ENCODE results near the gene FAM81A.

Gene FAM81A

DNA sequence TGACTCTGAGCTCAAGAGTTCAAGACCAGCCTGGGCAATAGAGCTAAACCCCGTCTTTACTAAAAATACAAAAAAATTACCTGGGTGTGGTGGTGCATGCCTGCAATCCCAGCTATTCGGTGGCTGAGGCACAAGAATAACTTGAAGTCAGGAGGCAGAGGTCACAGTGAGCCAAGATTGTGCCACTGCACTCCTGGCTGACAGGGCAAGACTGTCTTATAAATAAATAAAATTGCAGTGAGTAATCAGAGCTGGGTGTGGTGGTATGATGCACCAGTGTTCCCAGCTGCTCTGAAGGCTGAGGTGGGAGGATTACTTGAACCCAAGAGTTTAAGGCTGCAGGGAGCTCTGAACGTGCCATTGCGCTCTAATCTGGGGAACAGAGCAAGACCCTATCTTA, 117.7 kb downstream of the FAM81A start:
- DNase-seq: no peak
- in situ Hi-C loops (cut with HindIII; ENCODE audit: low pct_ligation_motif_present, low pct_unique_long_range_greater_than_20kb, low sequenced_read_pairs): no loop called here

- in situ Hi-C loops (cut with HindIII; ENCODE audit: low pct_ligation_motif_present, low pct_unique_long_range_greater_than_20kb, low sequenced_read_pairs): no loop called here
- no peak for DNase-seq
Measured at GRCh38 chr15:59556380-59556779, 118.4 kb downstream of the FAM81A start.

- DNase-seq: no peak
- in situ Hi-C loops (cut with HindIII; ENCODE audit: low pct_ligation_motif_present, low pct_unique_long_range_greater_than_20kb, low sequenced_read_pairs): no loop called here
Measured at GRCh38 chr15:59557581-59557980, 119.6 kb downstream of the FAM81A start.

GRCh38 chr15:59558851-59559250, 120.9 kb downstream of the FAM81A start:
- DNase-seq: no peak

GRCh38 chr15:59561547-59561946, 123.6 kb downstream of the FAM81A start:
- DNase-seq: no peak
- in situ Hi-C loops (cut with HindIII; ENCODE audit: low pct_ligation_motif_present, low pct_unique_long_range_greater_than_20kb, low sequenced_read_pairs): no loop called here

More at GRCh38 chr15:59558851-59559250, 120.9 kb downstream of the FAM81A start:
- in situ Hi-C loops (cut with HindIII; ENCODE audit: low pct_ligation_motif_present, low pct_unique_long_range_greater_than_20kb, low sequenced_read_pairs): no loop called here

DNA sequence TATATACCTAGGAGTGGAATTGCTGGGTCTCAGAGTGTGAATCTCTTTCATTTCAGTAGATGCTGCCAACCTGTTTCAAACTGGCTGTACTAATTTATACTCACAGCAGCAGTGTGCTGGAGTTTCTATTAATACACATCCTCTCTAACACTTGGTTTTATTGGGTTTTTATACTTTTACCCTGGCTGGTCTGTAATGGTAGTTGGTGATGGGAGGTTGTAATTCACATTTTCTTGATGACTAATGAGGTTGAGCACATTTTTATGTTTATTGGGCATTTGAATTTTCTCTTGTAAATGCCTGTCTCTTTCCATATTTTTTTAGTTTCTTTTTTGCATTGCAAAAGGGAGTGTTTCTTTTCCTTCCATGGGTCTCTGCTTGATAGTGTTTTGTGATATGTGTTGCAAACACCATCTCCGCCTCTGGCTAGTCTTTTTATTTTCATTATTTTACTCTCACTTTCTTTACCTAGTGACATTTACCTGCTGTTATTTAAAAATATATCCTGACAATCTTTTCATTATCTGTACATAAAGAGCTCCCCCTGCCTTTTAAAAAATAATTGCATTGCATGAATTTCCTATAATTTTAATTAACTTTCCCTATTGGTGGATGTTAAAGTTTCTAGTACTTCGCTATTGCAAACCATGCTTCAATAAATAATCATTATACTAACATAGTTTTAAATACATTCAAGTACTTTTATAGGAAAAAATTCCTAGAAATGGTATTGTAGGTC, 124.6 kb downstream of the FAM81A start:
- DNase-seq: no peak
- in situ Hi-C loops (cut with HindIII; ENCODE audit: low pct_ligation_motif_present, low pct_unique_long_range_greater_than_20kb, low sequenced_read_pairs): no loop called here

- no peak for DNase-seq
- in situ Hi-C loops (cut with HindIII; ENCODE audit: low pct_ligation_motif_present, low pct_unique_long_range_greater_than_20kb, low sequenced_read_pairs): no loop called here
Measured at GRCh38 chr15:59565299-59565698, 127.3 kb downstream of the FAM81A start.

- in situ Hi-C loops (cut with HindIII; ENCODE audit: low pct_ligation_motif_present, low pct_unique_long_range_greater_than_20kb, low sequenced_read_pairs): no loop called here
- DNase-seq: no peak
Measured at GRCh38 chr15:59567324-59567723, 129.3 kb downstream of the FAM81A start.

GRCh38 chr15:59569477-59569876, 131.5 kb downstream of the FAM81A start:
- no peak for DNase-seq
- in situ Hi-C loops (cut with HindIII; ENCODE audit: low pct_ligation_motif_present, low pct_unique_long_range_greater_than_20kb, low sequenced_read_pairs): no loop called here

DNA sequence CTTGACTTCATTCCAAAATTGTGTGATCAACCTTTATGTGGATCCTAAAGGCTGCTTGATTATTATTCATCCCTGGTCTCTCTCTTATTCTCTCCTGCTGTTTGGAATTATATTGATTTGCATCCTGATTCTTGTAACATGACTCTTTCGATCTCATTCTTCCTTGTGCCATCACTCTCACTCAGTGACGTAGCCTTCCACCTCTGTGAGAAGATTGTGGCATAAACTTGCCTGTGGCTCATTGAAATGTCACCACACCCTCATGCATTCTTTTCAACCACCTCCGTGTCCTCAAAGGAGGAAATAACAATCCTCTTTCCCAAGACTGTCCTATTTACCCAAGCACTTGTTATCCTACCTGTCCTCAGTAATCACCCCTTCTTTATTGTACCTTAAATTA, 132.3 kb downstream of the FAM81A start:
- no peak for DNase-seq
- in situ Hi-C loops (cut with HindIII; ENCODE audit: low pct_ligation_motif_present, low pct_unique_long_range_greater_than_20kb, low sequenced_read_pairs): no loop called here

DNA sequence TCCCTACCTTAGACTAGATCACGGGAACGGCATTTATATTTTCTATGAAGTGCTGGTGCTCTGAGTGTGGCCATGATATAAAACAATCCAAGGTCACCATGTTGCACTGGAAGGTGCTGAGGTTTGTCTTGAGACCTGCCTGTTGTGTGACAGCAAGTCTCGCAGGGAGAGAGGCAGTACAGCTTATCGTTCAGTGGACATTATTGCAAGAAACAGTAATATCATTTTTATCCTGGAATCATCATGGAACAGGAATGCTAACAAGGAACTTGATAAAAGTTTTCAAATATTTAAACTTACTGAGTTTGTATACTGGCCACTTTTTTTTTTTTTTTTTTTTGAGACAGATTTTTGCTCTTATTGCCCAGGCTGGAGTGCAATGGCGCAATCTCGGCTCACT, 133.6 kb downstream of the FAM81A start:
- in situ Hi-C loops (cut with HindIII; ENCODE audit: low pct_ligation_motif_present, low pct_unique_long_range_greater_than_20kb, low sequenced_read_pairs): no loop called here
- DNase-seq: no peak

Measured in ACHN (cell line).